ENCODE measurements around the gene RNF167. TPM values are rescaled to one million over a fixed set of nuclear protein-coding genes. Genes with fewer than 3 reads are reported as not detected.

Gene RNF167
- total and polyA plus RNA-seq, 2 of the 13 experiments (the other 11 are each of a cell fraction or from before 2014, with no cell fraction given), result 44.1 to 45.4 TPM

GRCh38 chr17:4950746-4951204, 10.7 kb downstream of the RNF167 start, which contains the start of gene ENO3 (continued):
- 0 out of 2 replicates have a peak, but pooled peaks have one; percentile 17 for TF ChIP-seq TARDBP (CRISPR knock-in tag; IDR thresholded peaks at IDR 0.05)
- TF ChIP-seq ZNF670 (CRISPR knock-in tag; IDR thresholded peaks at IDR 0.05; ENCODE audit: borderline replicate concordance), result no peak
- TF ChIP-seq ZBTB7A (CRISPR knock-in tag; IDR thresholded peaks at IDR 0.05), result no peak
- TF ChIP-seq RELA (CRISPR knock-in tag; IDR thresholded peaks at IDR 0.05), result no peak
- no peak; the same call in 1 of the 2 replicates for TF ChIP-seq ZNF619 (CRISPR knock-in tag; IDR thresholded peaks at IDR 0.05)
- no peak for TF ChIP-seq ZNF235 (CRISPR knock-in tag; IDR thresholded peaks at IDR 0.05; ENCODE audit: borderline replicate concordance)
- TF ChIP-seq NAIF1 (CRISPR knock-in tag; IDR thresholded peaks at IDR 0.05; ENCODE audit: borderline replicate concordance), result peak; percentile 49; the same call in 1 of the 2 replicates
- peak; percentile 48 for TF ChIP-seq SRSF1 (optimal IDR thresholded peaks at IDR 0.05; ENCODE audit: low read depth, low read length)
- TF ChIP-seq, protein P1, sequence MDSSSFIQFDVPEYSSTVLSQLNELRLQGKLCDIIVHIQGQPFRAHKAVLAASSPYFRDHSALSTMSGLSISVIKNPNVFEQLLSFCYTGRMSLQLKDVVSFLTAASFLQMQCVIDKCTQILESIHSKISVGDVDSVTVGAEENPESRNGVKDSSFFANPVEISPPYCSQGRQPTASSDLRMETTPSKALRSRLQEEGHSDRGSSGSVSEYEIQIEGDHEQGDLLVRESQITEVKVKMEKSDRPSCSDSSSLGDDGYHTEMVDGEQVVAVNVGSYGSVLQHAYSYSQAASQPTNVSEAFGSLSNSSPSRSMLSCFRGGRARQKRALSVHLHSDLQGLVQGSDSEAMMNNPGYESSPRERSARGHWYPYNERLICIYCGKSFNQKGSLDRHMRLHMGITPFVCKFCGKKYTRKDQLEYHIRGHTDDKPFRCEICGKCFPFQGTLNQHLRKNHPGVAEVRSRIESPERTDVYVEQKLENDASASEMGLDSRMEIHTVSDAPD (CRISPR knock-in tag; IDR thresholded peaks at IDR 0.05), result no peak
- TF ChIP-seq CENPT (CRISPR knock-in tag; IDR thresholded peaks at IDR 0.05; ENCODE audit: low read depth), result no peak
- TF ChIP-seq ZNF512B (CRISPR knock-in tag; IDR thresholded peaks at IDR 0.05; ENCODE audit: borderline replicate concordance), result no peak
- no peak for TF ChIP-seq ZFP41 (CRISPR knock-in tag; IDR thresholded peaks at IDR 0.05; ENCODE audit: borderline replicate concordance)
- no peak for TF ChIP-seq ZNF354B (CRISPR knock-in tag; IDR thresholded peaks at IDR 0.05)
- TF ChIP-seq ZNF660 (CRISPR knock-in tag; IDR thresholded peaks at IDR 0.05; ENCODE audit: borderline replicate concordance, low read depth), result no peak
- 0 out of 2 replicates have a peak, but pooled peaks have one; percentile 36 for TF ChIP-seq ZNF501 (CRISPR knock-in tag; IDR thresholded peaks at IDR 0.05)
- no peak for TF ChIP-seq ZNF616 (CRISPR knock-in tag; IDR thresholded peaks at IDR 0.05; ENCODE audit: low read depth)
- TF ChIP-seq ELF3 (CRISPR knock-in tag; IDR thresholded peaks at IDR 0.05), result no peak
- no peak for TF ChIP-seq CHD2 (IDR thresholded peaks at IDR 0.05; ENCODE audit: low read depth, low read length)
- TF ChIP-seq STAT5B (CRISPR knock-in tag; IDR thresholded peaks at IDR 0.05), result no peak; the same call in 1 of the 2 replicates
- TF ChIP-seq SALL2 (CRISPR knock-in tag; IDR thresholded peaks at IDR 0.05), result peak; percentile 19; the same call in 1 of the 2 replicates
- TF ChIP-seq ZNF891 (CRISPR knock-in tag; IDR thresholded peaks at IDR 0.05), result no peak
- no peak for TF ChIP-seq KDM2A (CRISPR knock-in tag; IDR thresholded peaks at IDR 0.05; ENCODE audit: borderline replicate concordance, low read depth)
- TF ChIP-seq MYNN (CRISPR knock-in tag; IDR thresholded peaks at IDR 0.05; ENCODE audit: low read depth), result no peak
- TF ChIP-seq ZGPAT (CRISPR knock-in tag; IDR thresholded peaks at IDR 0.05), result no peak
- peak; percentile 86; the same call in 1 of the 2 replicates for TF ChIP-seq ZSCAN25 (CRISPR knock-in tag; IDR thresholded peaks at IDR 0.05)

Measured in HepG2 (cell line).